Frontal cortex (tissue), 4 donors: ENCODE measurements around the gene SCLY. TPM values are rescaled to one million over a fixed set of nuclear protein-coding genes. Genes with fewer than 3 reads are reported as not detected.

ENCODE experiments used
- DNase-seq, 2 donors: peaks; one replicate each; pipeline ENCODE4 v3.0.0; 2012; ENCODE audit warnings: low spot score in 2 of 2
- FAIRE-seq: peaks from 2 replicates; lab custom pipeline; 2012; peaks lifted over from hg19 to GRCh38; lab: Jason Lieb, UNC
- total RNA-seq: library from RNA; depleted of rRNA; stranded (reverse); fragments of >200 nt; gene quantifications from one replicate; pipeline ENCODE4 v1.2.3, GENCODE V29; 2014
- donor health status: control.
- donor health status: control.
- donor health status: control.

SCLY gene
- total RNA-seq, 1 donor from 2014 or later, result 11.8 TPM

- DNase-seq (no peak), FAIRE-seq (no peak)
Observed at GRCh38 chr2:238121511-238122286, 60.9 kb downstream of the SCLY start.

DNA sequence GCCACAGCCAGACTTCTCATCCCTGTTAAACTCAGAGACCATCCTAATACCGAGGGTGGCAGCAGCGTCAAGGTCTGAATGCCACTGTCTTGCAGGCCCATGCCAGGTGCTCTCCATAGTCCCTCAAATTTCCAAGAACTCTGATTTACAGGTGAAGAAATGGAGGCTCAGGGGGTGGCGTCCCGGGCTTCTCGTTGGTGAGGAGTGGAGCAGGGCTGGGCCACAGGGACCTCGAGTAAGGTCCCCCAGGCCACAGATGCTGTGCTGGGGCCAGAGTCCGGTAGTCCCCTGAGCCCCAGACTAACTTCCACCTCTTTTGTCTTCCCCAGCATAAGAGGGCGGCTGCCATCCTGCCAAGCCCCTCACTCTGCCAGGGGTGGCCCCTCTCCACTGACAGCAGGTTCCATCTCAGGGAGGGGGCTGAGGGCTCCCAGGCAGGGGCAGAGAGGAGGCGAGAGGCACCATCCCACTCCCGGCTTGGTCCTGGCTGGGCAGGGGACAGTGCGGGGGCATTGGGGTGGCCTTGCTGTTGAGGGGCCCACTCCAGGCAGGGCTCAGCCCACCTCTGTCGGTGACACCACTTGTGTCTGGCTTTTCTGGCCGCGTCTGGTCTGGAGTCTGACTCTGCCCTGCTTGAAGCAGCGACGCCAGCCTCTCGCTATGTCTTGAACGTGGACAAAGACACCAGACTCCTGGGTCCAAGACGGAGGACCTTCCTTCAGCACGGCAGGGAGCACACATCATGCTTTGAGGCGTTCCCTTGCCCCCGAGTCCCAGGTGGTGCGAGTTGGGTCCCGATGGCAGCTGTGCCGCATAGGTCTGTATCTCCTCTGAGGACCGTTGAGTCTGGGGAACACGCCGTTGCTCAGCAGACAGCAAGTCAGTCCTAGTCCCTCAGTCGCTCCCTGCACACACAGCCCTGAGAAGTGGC, 61.8 kb downstream of the SCLY start:
- no peak for DNase-seq

DNA sequence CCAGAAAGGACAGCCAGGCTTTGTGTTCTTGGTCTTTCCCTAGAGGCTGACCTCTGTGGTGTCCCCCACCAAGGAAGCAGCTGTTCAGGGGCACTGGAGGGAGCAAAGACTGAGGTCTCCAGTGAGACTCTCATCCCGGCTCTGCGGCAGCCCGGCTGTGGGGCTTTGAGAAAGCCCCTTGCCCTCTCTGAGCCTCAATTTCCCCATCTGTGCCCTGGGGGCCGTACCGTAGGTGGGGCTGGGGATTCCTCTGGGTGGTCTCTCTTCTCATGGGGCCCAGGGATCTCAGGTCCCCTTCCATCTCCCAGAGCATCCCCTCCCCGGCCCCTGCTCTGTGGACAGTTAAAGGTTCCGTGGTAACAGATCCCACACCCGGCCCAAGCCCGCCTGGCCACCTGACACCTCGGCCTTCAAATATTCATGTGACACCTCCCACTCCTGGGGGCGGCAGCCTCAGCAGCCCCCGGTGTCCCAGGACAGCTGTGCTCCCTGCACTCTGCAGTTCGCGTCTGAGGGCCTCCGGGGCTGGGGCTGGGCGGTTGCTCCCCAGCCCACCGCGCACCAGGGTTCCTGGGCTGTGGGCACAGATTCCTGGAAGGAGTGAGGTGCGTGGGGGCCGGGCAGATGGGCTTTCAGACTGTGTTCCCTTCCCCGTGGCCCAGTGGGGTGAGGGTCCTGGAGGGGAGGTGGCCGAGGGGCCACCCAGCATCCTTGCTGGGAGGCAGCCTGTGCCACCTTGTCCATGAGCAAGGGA, 62.6 kb downstream of the SCLY start:
- FAIRE-seq, result no peak
- no peak for DNase-seq

More for the DNA sequence above, 61.8 kb downstream of the SCLY start:
- no peak for FAIRE-seq

- DNase-seq (no peak), FAIRE-seq (no peak)
Observed at GRCh38 chr2:238123991-238124470, 63.2 kb downstream of the SCLY start.

DNA sequence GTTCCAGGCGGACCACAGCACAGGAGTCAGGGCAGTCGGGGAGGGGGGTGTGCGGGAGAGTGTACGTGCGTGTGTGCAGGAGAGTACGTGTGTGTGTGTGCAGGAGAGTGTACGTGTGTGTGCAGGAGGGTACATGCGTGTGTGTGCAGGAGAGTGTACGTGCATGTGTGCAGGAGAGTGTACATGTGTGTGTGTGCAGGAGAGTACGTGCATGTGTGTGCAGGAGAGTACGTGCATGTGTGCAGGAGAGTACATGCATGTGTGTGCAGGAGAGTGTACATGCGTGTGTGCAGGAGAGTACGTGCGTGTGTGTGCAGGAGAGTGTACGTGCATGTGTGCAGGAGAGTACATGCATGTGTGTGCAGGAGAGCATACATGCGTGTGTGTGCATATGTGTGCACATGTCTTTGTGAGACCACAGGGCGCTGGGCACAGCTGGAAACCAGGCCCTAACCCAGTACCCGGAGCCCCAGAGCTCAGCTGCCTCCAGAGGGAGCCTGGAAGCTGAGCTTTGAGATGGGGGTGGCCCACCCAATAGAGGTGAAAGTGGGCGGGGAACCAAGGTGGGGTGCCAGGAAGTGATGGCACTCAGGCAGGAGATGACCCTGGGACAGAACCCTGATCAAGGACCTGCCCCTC, 63.8 kb downstream of the SCLY start:
- FAIRE-seq, result no peak
- DNase-seq, result no peak

DNA sequence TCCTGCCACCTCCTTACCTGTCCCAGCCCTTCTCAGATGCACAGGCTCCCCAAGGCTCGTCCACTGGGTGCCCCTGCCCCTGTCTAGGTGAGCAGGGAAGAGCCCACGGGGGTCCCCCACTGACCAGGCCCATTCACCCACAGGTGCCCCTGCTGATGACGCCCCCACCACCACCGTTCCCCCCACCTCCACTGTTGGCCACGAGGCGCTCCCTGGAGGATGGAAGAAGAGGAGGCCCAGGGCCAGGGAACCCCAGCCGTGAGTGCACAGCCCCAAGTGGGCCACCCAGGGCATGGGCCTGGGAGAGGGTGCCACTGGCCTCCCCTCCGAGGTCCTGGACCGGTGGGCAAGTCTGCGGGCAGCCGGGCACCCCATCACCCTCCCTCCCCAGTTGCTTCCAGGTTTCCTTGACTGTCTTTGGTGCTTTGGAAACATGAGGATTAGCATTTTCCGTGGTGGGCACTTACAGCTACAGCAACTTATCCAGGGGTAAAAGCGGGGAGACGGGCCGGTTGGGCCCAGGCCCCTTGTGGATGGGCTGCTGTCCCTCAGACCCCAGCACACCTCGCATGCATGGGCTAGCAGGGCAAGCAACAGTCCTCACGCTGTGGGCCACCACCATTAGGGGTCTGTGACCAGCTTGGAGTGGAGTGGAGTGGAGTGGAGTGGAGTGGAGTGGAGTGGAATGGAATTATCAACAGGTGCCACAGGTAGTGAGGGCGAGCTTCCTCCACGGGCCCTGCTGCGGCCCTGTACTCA, 64.5 kb downstream of the SCLY start:
- DNase-seq, result no peak
- FAIRE-seq, result no peak

- FAIRE-seq, result no peak
- DNase-seq, result no peak
Observed at GRCh38 chr2:238126338-238126737, 65.5 kb downstream of the SCLY start.

GRCh38 chr2:238126775-238127164, 66.0 kb downstream of the SCLY start:
- DNase-seq (no peak), FAIRE-seq (no peak)

DNA sequence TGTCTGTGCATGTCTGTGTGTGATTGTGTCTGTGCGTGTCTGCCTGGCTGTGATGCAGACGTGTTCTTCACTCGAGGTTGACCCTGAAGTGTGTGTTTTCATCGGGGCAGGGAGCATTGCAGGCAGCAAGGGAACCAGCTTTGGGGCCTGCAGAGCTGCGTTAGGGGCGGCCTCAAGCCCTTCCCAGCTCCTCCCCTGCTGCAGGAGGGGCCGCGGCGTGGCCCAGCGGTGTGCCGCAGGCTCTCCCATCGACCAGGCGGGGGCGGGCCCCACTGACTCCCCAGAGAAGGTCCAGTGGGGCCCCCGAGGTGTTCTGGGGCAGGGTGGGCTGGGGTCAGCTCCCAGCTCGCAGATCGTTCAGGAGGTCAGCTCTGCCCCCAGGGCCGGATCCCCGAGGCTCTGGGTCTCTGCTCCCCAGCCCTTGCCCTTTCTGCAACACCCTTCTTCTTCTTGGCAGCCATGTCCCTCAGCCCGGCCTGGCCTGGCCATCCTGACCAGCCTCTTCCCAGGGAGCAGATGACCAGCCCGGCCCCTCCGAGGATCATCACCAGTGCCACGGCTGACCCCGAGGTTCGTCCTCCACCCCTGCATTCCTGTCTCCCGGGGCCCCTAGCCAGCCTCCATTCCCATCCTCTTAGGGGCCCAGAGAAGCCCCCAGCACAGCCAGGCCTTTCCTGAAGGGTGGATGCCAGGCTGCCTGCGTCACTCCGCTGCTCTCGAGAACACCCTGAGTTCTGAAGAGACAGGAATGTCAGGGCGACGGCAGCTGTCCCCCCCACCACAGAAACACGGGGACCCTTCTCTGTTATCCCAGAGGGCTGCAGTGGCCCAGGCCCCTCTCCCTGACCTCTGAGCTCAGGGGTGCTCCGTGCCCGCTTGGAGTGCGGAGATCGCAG, 66.6 kb downstream of the SCLY start:
- DNase-seq (no peak), FAIRE-seq (no peak)

DNA sequence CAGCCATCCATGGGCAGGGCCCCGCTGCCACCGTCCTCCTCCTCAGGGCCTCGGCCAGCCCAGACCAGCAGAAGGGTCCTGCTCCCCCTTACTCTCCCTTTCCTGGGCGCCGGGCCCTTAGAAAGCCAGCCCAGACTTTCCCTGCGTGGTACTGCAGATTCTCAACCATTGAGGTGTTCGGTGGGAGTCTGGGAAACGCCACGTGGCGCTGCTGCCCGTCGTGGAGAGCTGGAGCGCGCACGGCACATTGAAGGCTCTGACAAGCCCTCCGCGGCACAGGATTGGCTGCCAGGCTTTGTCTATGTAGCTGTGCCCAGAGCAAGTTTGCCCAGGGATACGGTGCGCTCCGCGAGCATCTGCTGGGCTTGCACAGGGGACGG, 67.2 kb downstream of the SCLY start:
- no peak for DNase-seq

GRCh38 chr2:238128534-238129001, 67.8 kb downstream of the SCLY start:
- DNase-seq (no peak), FAIRE-seq (no peak)

More for the DNA sequence above, 67.2 kb downstream of the SCLY start:
- FAIRE-seq, result no peak

- DNase-seq (no peak), FAIRE-seq (no peak)
Observed at GRCh38 chr2:238129166-238130010, 68.6 kb downstream of the SCLY start.

DNA sequence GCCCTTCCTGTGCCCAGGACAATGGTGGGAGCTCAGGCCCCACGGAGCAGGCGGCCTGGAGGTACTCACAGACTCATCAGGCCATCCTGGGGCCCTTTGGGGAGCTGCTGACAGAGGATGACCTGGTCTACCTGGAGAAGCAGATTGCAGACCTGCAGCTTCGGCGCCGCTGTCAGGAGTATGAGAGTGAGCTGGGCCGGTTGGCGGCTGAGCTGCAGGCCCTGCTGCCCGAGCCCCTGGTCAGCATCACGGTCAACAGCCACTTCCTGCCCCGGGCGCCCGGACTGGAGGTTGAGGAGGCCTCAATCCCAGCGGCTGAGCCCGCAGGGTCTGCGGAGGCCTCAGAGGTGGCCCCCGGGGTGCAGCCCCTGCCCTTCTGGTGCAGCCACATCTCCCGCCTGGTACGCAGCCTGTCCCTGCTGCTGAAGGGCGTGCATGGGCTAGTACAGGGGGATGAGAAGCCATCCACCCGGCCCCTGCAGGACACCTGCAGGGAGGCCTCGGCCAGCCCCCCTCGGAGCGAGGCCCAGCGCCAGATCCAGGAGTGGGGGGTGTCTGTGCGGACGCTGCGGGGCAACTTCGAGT, 69.4 kb downstream of the SCLY start:
- FAIRE-seq, result no peak
- DNase-seq, result no peak

- FAIRE-seq, result no peak
- no peak for DNase-seq
Observed at GRCh38 chr2:238130696-238131628, 70.2 kb downstream of the SCLY start.

DNA sequence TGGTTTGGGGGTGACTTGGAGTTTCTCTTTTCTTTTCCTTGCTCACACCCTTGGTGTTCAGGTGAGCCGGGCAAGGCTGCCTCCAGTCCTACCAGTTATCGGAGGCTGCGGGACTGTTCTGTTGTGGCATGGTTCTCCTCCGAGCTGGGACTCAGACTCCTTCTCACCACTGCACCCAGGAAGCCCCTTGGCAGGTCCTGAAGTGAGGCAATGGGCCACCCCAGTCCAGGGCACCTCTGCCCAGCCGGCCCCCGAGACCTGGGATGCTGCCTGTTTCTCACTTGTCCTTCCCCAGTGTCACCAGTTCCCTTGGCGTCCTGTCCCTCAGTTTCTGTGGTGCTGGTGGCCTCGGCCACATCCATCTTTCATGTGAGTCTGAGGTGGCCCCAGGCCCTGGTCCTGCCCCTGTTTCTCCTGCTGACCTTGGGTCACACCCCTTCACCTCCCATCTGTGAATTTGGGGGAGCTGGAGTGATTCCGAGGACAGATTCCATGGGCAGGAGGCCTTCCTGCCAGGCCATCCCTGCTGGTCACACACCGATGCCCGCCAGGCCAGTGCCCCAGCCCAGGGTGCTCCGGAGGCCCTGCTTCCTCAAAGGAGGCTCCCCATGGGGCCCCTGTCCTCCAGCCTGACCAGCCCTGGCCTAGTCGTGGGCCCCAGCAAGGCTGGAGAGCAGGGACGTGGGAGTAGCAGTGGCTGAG, 71.1 kb downstream of the SCLY start:
- DNase-seq (no peak), FAIRE-seq (no peak)
